Activated naive CD4-positive, alpha-beta T cell treated with anti-CD3 and anti-CD28 coated beads for 36 hours (primary cell): ENCODE results near the gene IL20RB. TPM values are rescaled to one million over a fixed set of nuclear protein-coding genes. Genes with fewer than 3 reads are reported as not detected.
"Not testable (repeated sequence)": the region's sequence is repeated elsewhere in the genome, so short reads cannot be mapped to it uniquely, and the experiment has no call there.

Experiments
- CTCF ChIA-PET: fragments of 350-600 bp; sonication (Branson Sonifier 250); formaldehyde crosslinking; loops from one replicate; lab custom pipeline; 2021; ENCODE audit warnings: antibody characterized with exemption; lab: Charles Lee
- DNase-seq: peaks from one replicate; pipeline ENCODE4 v3.0.0-alpha.2; 2020
- H3K27ac Mint-ChIP-seq: one replicate; pipeline ENCODE4 v1.8.0; 2021; ENCODE audit warnings: mild to moderate bottlenecking, mixed read lengths
- H3K27me3 Mint-ChIP-seq: one replicate; pipeline ENCODE4 v1.8.0; 2021; ENCODE audit warnings: low read depth, mixed read lengths
- H3K36me3 Mint-ChIP-seq: one replicate; pipeline ENCODE4 v1.8.0; 2021; ENCODE audit warnings: low read depth, mixed read lengths
- H3K4me1 Mint-ChIP-seq: one replicate; pipeline ENCODE4 v1.8.0; 2021; ENCODE audit warnings: low read depth, mixed read lengths
- H3K4me3 Mint-ChIP-seq: one replicate; pipeline ENCODE4 v1.8.0; 2021; ENCODE audit warnings: mild to moderate bottlenecking, moderate library complexity, mixed read lengths
- H3K9me3 Mint-ChIP-seq: one replicate; pipeline ENCODE4 v1.8.0; 2021; ENCODE audit warnings: mixed read lengths
- intact Hi-C: fragments of 100-400 bp; cut with micrococcal nuclease; formaldehyde crosslinking; loops from one replicate; pipeline ENCODE4 v1.15.1; 2023
- total RNA-seq, 2 experiments: library from RNA; stranded (reverse); gene quantifications; one replicate each; pipeline ENCODE4 v1.2.3, GENCODE V29; 2021

IL20RB gene
- total RNA-seq, 2 experiments from 2014 or later = 0.48 to 0.59 TPM

DNA sequence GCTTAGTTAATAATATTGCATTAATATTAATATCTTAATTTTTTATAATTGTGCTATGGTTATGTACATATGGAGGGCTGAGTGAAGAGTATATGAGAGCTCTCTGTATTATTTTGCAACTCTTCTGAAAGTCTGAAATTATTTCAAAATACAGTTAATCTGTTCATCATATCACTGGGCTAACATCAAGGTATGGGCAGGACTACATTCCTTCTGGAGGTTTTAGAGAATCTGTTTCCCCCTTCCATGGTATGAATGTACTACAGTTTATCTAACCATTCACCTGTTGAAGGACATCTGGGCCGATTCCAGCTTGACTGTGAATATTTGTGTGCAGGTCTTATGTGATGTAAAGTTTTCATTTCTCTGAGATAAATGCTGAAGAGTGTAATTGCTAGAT lies 5.1 kb downstream of the IL20RB start:
- Mint-ChIP-seq H3K9me3 (peaks cover 1% of the 10 kb centered on the region), H3K27ac (no peak overlapping the region), H3K4me3 (no peak overlapping the region), H3K36me3 (no peaks in the 10 kb centered on the region), H3K4me1 (no peaks in the 10 kb centered on the region), H3K27me3 (no peaks in the 10 kb centered on the region)
- CTCF ChIA-PET = interaction anchor here (0.6 kb wide), 2 partner anchors 25 to 520 kb away, joined by 4 read pairs; no protein-coding TSS in a partner anchor
- no peak for DNase-seq
- intact Hi-C loops = no loop called here

GRCh38 chr3:136969539-136969938 lies 11.8 kb downstream of the IL20RB start:
- DNase-seq, H3K4me3 Mint-ChIP-seq, H3K27me3 Mint-ChIP-seq, intact Hi-C loops, CTCF ChIA-PET, H3K4me1 Mint-ChIP-seq, H3K36me3 Mint-ChIP-seq, H3K27ac Mint-ChIP-seq, H3K9me3 Mint-ChIP-seq: not testable (repeated sequence)

- no peak for DNase-seq
- intact Hi-C loops = no loop called here
- H3K4me1 Mint-ChIP-seq = no peaks in the 10 kb centered on the region
- H3K9me3 Mint-ChIP-seq = peaks cover 15% of the 10 kb centered on the region
- H3K27ac Mint-ChIP-seq = no peak overlapping the region
- H3K27me3 Mint-ChIP-seq = no peaks in the 10 kb centered on the region
- no peak overlapping the region for H3K4me3 Mint-ChIP-seq
- H3K36me3 Mint-ChIP-seq = peaks cover 8% of the 10 kb centered on the region
- CTCF ChIA-PET = interaction anchor here (0.7 kb wide), 1 partner anchor 194 kb away, joined by 3 read pairs; no protein-coding TSS in a partner anchor
Observed at GRCh38 chr3:136973352-136973751, 15.6 kb downstream of the IL20RB start.

GRCh38 chr3:136974670-136975069 lies 16.9 kb downstream of the IL20RB start:
- peaks cover 8% of the 10 kb centered on the region for H3K36me3 Mint-ChIP-seq
- H3K27ac Mint-ChIP-seq = no peak overlapping the region
- CTCF ChIA-PET = interaction anchor here (1.0 kb wide), 1 partner anchor 39 kb away, joined by 4 read pairs; no protein-coding TSS in a partner anchor
- H3K4me3 Mint-ChIP-seq = no peak overlapping the region
- no peak for DNase-seq
- intact Hi-C loops = no loop called here
- H3K4me1 Mint-ChIP-seq = no peaks in the 10 kb centered on the region
- H3K9me3 Mint-ChIP-seq = peaks cover 15% of the 10 kb centered on the region
- H3K27me3 Mint-ChIP-seq = no peaks in the 10 kb centered on the region

DNA sequence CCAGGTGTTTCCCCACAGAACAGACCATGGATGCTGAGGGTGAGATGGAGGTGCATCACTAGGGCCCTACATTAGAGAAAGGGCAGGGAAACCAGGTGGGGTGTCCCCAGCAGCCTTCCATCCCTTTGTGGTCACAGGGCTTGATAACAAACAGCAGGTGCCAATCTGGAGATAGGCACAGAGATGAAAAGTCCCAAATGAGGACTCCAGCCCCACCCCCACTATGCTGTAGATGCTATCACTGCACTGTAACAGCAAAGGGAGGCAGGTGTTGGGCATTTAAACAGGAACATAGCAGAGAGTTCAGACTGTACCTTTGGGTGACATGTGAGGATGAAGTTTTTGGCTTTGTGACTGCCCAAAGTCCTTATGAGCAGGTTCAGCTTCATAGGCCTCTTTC lies 21.4 kb downstream of the IL20RB start:
- intact Hi-C loops = no loop called here

DNA sequence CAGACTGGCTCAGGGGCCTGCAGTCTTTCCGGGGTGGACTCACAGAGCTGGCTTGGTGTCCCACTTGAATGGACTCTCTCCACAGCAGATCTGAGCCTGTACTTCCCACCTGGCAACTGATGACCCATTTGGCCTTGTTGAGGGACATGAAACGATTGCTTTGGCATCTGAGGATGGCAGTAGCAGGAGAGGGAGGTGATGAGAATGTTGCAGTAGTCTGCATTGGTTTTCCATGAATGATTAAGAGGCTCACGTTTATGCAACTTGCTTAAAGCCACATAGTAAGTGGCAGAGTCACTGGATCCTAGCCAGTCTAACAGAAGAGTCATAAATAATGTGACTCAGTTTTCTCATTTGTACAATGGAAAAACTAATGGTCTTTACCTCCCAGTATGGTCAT lies 21.9 kb downstream of the IL20RB start:
- CTCF ChIA-PET = no interaction called here
- Mint-ChIP-seq H3K36me3 (peaks cover 2% of the 10 kb centered on the region), H3K27ac (no peak overlapping the region), H3K27me3 (no peaks in the 10 kb centered on the region), H3K9me3 (peaks cover 7% of the 10 kb centered on the region), H3K4me3 (no peak overlapping the region), H3K4me1 (peaks cover 5% of the 10 kb centered on the region)
- intact Hi-C loops = no loop called here
- no peak for DNase-seq

More for the DNA sequence above, 21.4 kb downstream of the IL20RB start:
- DNase-seq = no peak
- no peak overlapping the region for H3K4me3 Mint-ChIP-seq
- H3K9me3 Mint-ChIP-seq = peaks cover 9% of the 10 kb centered on the region
- peaks cover 4% of the 10 kb centered on the region for H3K36me3 Mint-ChIP-seq
- no peaks in the 10 kb centered on the region for H3K27me3 Mint-ChIP-seq
- H3K27ac Mint-ChIP-seq = no peak overlapping the region
- CTCF ChIA-PET = no interaction called here
- peaks cover under 1% of the 10 kb centered on the region for H3K4me1 Mint-ChIP-seq

GRCh38 chr3:136982033-136982432 lies 24.2 kb downstream of the IL20RB start:
- Mint-ChIP-seq H3K9me3 (no peaks in the 10 kb centered on the region), H3K27ac (no peak overlapping the region), H3K4me1 (peaks cover 8% of the 10 kb centered on the region), H3K4me3 (no peak overlapping the region), H3K36me3 (peaks cover 2% of the 10 kb centered on the region), H3K27me3 (no peaks in the 10 kb centered on the region)
- DNase-seq = no peak
- CTCF ChIA-PET = interaction anchor here (1.6 to 1.9 kb wide), 2 partner anchors 32 to 229 kb away, joined by 3 to 4 read pairs; partner anchors contain the start of gene STAG1
- intact Hi-C loops = no loop called here

GRCh38 chr3:136982520-136983138 lies 24.8 kb downstream of the IL20RB start:
- Mint-ChIP-seq H3K27me3 (no peaks in the 10 kb centered on the region), H3K27ac (no peak overlapping the region), H3K4me3 (no peak overlapping the region), H3K9me3 (no peaks in the 10 kb centered on the region), H3K36me3 (peaks cover 2% of the 10 kb centered on the region), H3K4me1 (peaks cover 8% of the 10 kb centered on the region)
- CTCF ChIA-PET = interaction anchor here (1.9 kb wide), 1 partner anchor 230 kb away, joined by 4 read pairs; the partner anchor contains the start of gene STAG1
- intact Hi-C loops = no loop called here
- DNase-seq = no peak

GRCh38 chr3:136984837-136985236 lies 27.1 kb downstream of the IL20RB start:
- H3K4me1 Mint-ChIP-seq = peaks cover 8% of the 10 kb centered on the region
- H3K27ac Mint-ChIP-seq = no peak overlapping the region
- H3K36me3 Mint-ChIP-seq = peaks cover 2% of the 10 kb centered on the region
- no peak for DNase-seq
- no peaks in the 10 kb centered on the region for H3K27me3 Mint-ChIP-seq
- no peak overlapping the region for H3K4me3 Mint-ChIP-seq
- H3K9me3 Mint-ChIP-seq = no peaks in the 10 kb centered on the region
- CTCF ChIA-PET = no interaction called here
- intact Hi-C loops = no loop called here

GRCh38 chr3:136987398-136987980 lies 29.7 kb downstream of the IL20RB start:
- DNase-seq, H3K4me3 Mint-ChIP-seq, H3K27ac Mint-ChIP-seq, H3K27me3 Mint-ChIP-seq, H3K9me3 Mint-ChIP-seq, H3K36me3 Mint-ChIP-seq, CTCF ChIA-PET, H3K4me1 Mint-ChIP-seq, intact Hi-C loops: not testable (repeated sequence)

GRCh38 chr3:136988651-136989050 lies 30.9 kb downstream of the IL20RB start:
- CTCF ChIA-PET = interaction anchor here (0.6 to 0.7 kb wide), 2 partner anchors 26 to 598 kb away, joined by 4 to 7 read pairs; no protein-coding TSS in a partner anchor
- intact Hi-C loops = no loop called here
- H3K9me3 Mint-ChIP-seq = no peaks in the 10 kb centered on the region

GRCh38 chr3:136989781-136990524 lies 32.2 kb downstream of the IL20RB start:
- H3K36me3 Mint-ChIP-seq = peaks cover 2% of the 10 kb centered on the region
- H3K9me3 Mint-ChIP-seq = no peaks in the 10 kb centered on the region
- CTCF ChIA-PET = no interaction called here
- no peak overlapping the region for H3K27ac Mint-ChIP-seq
- H3K4me3 Mint-ChIP-seq = no peak overlapping the region
- H3K27me3 Mint-ChIP-seq = no peaks in the 10 kb centered on the region
- intact Hi-C loops = no loop called here
- DNase-seq = no peak
- peaks cover 6% of the 10 kb centered on the region for H3K4me1 Mint-ChIP-seq

More at GRCh38 chr3:136988651-136989050, 30.9 kb downstream of the IL20RB start:
- no peaks in the 10 kb centered on the region for H3K27me3 Mint-ChIP-seq
- H3K4me1 Mint-ChIP-seq = peaks cover 8% of the 10 kb centered on the region
- peaks cover 2% of the 10 kb centered on the region for H3K36me3 Mint-ChIP-seq
- DNase-seq = no peak
- no peak overlapping the region for H3K4me3 Mint-ChIP-seq
- H3K27ac Mint-ChIP-seq = no peak overlapping the region
